Neural cell (in vitro differentiated cells): ENCODE results near the gene MLLT3. TPM values are rescaled to one million over a fixed set of nuclear protein-coding genes. Genes with fewer than 3 reads are reported as not detected.

ENCODE experiments used
- H2AFZ ChIP-seq: fragments of 200-600, 300-800 bp; sonication (generic), shearing (Covaris generic); 2 replicates; pipeline ENCODE4 v1.6.0; 2014; ENCODE audit warnings: low read depth, mild to moderate bottlenecking, antibody characterized with exemption, low read length, moderate library complexity
- H3F3A ChIP-seq: fragments of 200-600 bp; shearing (Covaris generic); 2 replicates; pipeline ENCODE4 v1.6.1; 2016; ENCODE audit warnings: mild to moderate bottlenecking, moderate library complexity, mixed read lengths, antibody characterized with exemption, low read length; ENCODE audit not compliant: insufficient read depth, poor library complexity, severe bottlenecking
- H3K27ac ChIP-seq: fragments of 200-600, 300-800 bp; sonication (generic), shearing (Covaris generic); 2 replicates; pipeline ENCODE4 v1.5.1; 2014; ENCODE audit warnings: mild to moderate bottlenecking, low read length, moderate library complexity
- H3K27me3 ChIP-seq: fragments of 300-800, 200-600 bp; sonication (generic), shearing (Covaris generic); 2 replicates; pipeline ENCODE4 v1.6.0; 2014; ENCODE audit warnings: mild to moderate bottlenecking, low read depth, low read length, moderate library complexity; ENCODE audit not compliant: insufficient read depth
- H3K36me3 ChIP-seq: fragments of 300-800, 200-600 bp; sonication (generic), shearing (Covaris generic); 2 replicates; pipeline ENCODE4 v1.5.1; 2014; ENCODE audit warnings: mild to moderate bottlenecking, antibody characterized with exemption, low read length, moderate library complexity; ENCODE audit not compliant: insufficient read depth
- H3K4me2 ChIP-seq: fragments of 300-800, 200-600 bp; sonication (generic), shearing (Covaris generic); 2 replicates; pipeline ENCODE4 v1.6.0; 2014; ENCODE audit warnings: mild to moderate bottlenecking, low read length
- H3K4me3 ChIP-seq: fragments of 300-800, 200-600 bp; sonication (generic), shearing (Covaris generic); 2 replicates; pipeline ENCODE4 v1.5.1; 2014; ENCODE audit warnings: mild to moderate bottlenecking, low read length, moderate library complexity
- H3K79me2 ChIP-seq: fragments of 200-600 bp; shearing (Covaris generic); replicated peaks from 2 replicates; pipeline ENCODE4 v1.6.0; 2014; ENCODE audit warnings: mild to moderate bottlenecking, low read length, moderate library complexity; ENCODE audit not compliant: insufficient read depth
- H3K9ac ChIP-seq: fragments of 300-800, 200-600 bp; sonication (generic), shearing (Covaris generic); 2 replicates; pipeline ENCODE4 v1.6.1; 2016; ENCODE audit warnings: mild to moderate bottlenecking, low read length, mixed read lengths
- H3K9me2 ChIP-seq: fragments of 200-600 bp; shearing (Covaris generic); 2 replicates; pipeline ENCODE4 v1.6.1; 2016; ENCODE audit warnings: mild to moderate bottlenecking, low read length, mixed read lengths; ENCODE audit not compliant: insufficient read depth
- H3K9me3 ChIP-seq: fragments of 200-600, 300-800 bp; sonication (generic), shearing (Covaris generic); 2 replicates; pipeline ENCODE4 v1.6.1; 2016; ENCODE audit warnings: mild to moderate bottlenecking, mixed run types, low read length, moderate library complexity, mixed read lengths
- H4K20me1 ChIP-seq: fragments of 200-600 bp; shearing (Covaris generic); 2 replicates; pipeline ENCODE4 v1.6.1; 2016; ENCODE audit warnings: mild to moderate bottlenecking, mixed run types; ENCODE audit not compliant: insufficient read depth
- CTCF ChIP-seq: fragments of 450-650 bp; IDR thresholded peaks from 2 replicates; pipeline ENCODE4 v1.5.1; 2014; ENCODE audit warnings: antibody characterized with exemption, mild to moderate bottlenecking, moderate library complexity; ENCODE audit not compliant: poor library complexity, severe bottlenecking
- EP300 ChIP-seq: fragments of 450-650 bp; conservative IDR thresholded peaks from 2 replicates; pipeline ENCODE4 v1.6.1; 2014; ENCODE audit warnings: antibody characterized with exemption, mild to moderate bottlenecking, moderate library complexity; ENCODE audit not compliant: poor library complexity, severe bottlenecking
- EZH2 ChIP-seq: fragments of 200-600, 300-800 bp; shearing (Covaris generic), sonication (generic); IDR thresholded peaks from 2 replicates; pipeline ENCODE4 v1.6.1; 2014; ENCODE audit warnings: antibody characterized with exemption, low read length, borderline replicate concordance, mild to moderate bottlenecking; ENCODE audit not compliant: insufficient read depth, poor library complexity, severe bottlenecking
- MXI1 ChIP-seq: fragments of 450-650 bp; conservative IDR thresholded peaks from 2 replicates; pipeline ENCODE4 v1.6.1; 2014; ENCODE audit warnings: antibody characterized with exemption, mild to moderate bottlenecking; ENCODE audit not compliant: poor library complexity, severe bottlenecking
- POLR2AphosphoS5 ChIP-seq: IDR thresholded peaks from 2 replicates; pipeline ENCODE4 v1.6.1; 2012
- RAD21 ChIP-seq: fragments of 450-650 bp; conservative IDR thresholded peaks from 2 replicates; pipeline ENCODE4 v1.6.1; 2014; ENCODE audit warnings: antibody characterized with exemption, mild to moderate bottlenecking, moderate library complexity
- REST ChIP-seq: IDR thresholded peaks from 2 replicates; pipeline ENCODE4 v1.6.1; 2012; ENCODE audit warnings: borderline replicate concordance
- SMC3 ChIP-seq: fragments of 450-650 bp; conservative IDR thresholded peaks from 2 replicates; pipeline ENCODE4 v1.6.1; 2014; ENCODE audit warnings: antibody characterized with exemption, mild to moderate bottlenecking, moderate library complexity; ENCODE audit not compliant: poor library complexity
- TAF1 ChIP-seq: IDR thresholded peaks from 2 replicates; pipeline ENCODE4 v1.6.1; 2012; ENCODE audit warnings: low read depth
- polyA plus RNA-seq: library from polyadenylated mRNA; depleted of rRNA; stranded (reverse); fragments of >200 nt; gene quantifications from 2 replicates; pipeline ENCODE4 v1.2.3, GENCODE V29; 2014

MLLT3 gene
- polyA plus RNA-seq, 1 donor from 2014 or later, result 61.5 TPM

GRCh38 chr9:20499013-20499412 is 123.3 kb downstream of the MLLT3 start (continued):
- TF ChIP-seq REST (no peak), MXI1 (no peak)

- H3K27me3 ChIP-seq, result no peaks in the 10 kb centered on the region
Observed at GRCh38 chr9:20496328-20496727, 126.0 kb downstream of the MLLT3 start.

More at GRCh38 chr9:20496328-20496727, 126.0 kb downstream of the MLLT3 start:
- Histone ChIP-seq H4K20me1 (peaks cover 3% of the 10 kb centered on the region), H3K9ac (no peak overlapping the region), H3K9me2 (no peaks in the 10 kb centered on the region), H3K79me2 (peaks cover 47% of the 10 kb centered on the region), H3K9me3 (no peaks in the 10 kb centered on the region), H3K4me3 (no peak overlapping the region), H2AFZ (no peak overlapping the region), H3K4me2 (no peak overlapping the region), H3K27ac (no peak overlapping the region), H3K36me3 (no peaks in the 10 kb centered on the region), H3F3A (no peaks in the 10 kb centered on the region)
- TF ChIP-seq CTCF, result no peak
- no peak for TF ChIP-seq MXI1
- TF ChIP-seq SMC3, result no peak
- TF ChIP-seq TAF1, result no peak
- no peak for TF ChIP-seq EP300
- no peak for TF ChIP-seq REST
- TF ChIP-seq POLR2AphosphoS5, result no peak
- TF ChIP-seq EZH2, result no peak
- no peak for TF ChIP-seq RAD21
